ENCODE results near the gene MVK. TPM values are rescaled to one million over a fixed set of nuclear protein-coding genes. Genes with fewer than 3 reads are reported as not detected.

MVK gene
- total RNA-seq, 1 experiment from 2014 or later: 29.8 TPM

DNA sequence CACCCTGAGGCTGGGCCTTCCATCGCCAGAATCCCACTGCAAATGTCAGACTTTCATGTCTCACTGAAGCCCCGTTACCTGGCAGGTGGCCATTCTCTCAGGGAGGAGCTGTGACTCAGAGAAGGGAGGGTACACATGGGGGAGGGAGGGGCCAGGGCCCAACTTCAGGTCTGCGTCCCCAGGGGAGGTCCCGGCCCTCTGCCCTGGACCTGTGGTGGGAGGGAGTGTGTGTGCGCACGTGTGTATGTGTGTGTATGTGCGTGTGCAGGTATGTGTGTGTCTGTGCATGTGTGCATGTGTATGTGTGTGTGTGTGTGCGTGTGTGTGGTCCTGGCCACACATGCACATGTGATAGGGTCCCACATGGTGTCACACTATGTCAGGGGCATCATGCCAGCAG is 50.9 kb downstream of the MVK start:
- Histone ChIP-seq H3K27me3 (peaks cover 5% of the 10 kb centered on the region; the same call in 1 of the 2 replicates), H3K4me3 (no peak overlapping the region), H3K9me3 (no peaks in the 10 kb centered on the region), H3K36me3 (no peaks in the 10 kb centered on the region)
- peak; percentile 20 for DNase-seq

- no peak overlapping the region for H3K4me3 ChIP-seq
- peak; percentile 51 for DNase-seq
- H3K27me3 ChIP-seq: peaks cover 5% of the 10 kb centered on the region; the same call in 1 of the 2 replicates
- H3K9me3 ChIP-seq: no peaks in the 10 kb centered on the region
- no peaks in the 10 kb centered on the region for H3K36me3 ChIP-seq
These were observed 51.6 kb downstream of the MVK start for GRCh38 chr12:109625131-109625559.

DNA sequence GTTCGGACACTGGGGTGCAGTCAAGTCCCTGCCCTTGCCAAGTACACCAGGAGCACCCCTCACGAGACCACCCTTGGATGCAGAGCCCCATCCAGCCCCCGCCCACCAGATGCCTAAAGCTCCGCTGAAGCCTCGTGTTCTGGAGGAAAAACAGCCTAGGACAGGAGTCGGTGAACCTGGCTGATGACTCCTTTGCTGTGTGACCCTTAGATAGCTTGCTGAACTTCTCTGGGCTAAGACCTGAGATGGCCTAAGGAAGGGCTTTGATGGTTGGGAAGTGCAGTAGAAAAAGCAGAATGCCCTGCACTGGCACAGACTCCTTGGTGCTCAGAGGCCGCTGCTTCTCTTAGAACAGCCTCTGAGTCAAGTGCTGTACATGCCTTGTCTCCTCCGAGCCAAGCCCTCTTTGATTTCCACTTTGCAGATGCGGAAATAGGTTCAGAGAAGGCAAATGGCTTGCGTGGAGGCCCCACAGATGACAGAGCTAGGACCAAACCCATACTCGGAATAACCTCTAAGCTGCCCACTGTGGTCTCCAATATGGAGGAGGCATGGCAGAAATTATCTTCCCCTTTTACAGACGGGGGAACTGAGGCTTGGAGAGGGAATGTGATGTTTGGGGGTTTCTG is 52.3 kb downstream of the MVK start:
- DNase-seq: no peak
- Histone ChIP-seq H3K4me3 (no peak overlapping the region), H3K9me3 (no peaks in the 10 kb centered on the region), H3K27me3 (peaks cover 4% of the 10 kb centered on the region; the same call in 1 of the 2 replicates), H3K36me3 (no peaks in the 10 kb centered on the region)

DNA sequence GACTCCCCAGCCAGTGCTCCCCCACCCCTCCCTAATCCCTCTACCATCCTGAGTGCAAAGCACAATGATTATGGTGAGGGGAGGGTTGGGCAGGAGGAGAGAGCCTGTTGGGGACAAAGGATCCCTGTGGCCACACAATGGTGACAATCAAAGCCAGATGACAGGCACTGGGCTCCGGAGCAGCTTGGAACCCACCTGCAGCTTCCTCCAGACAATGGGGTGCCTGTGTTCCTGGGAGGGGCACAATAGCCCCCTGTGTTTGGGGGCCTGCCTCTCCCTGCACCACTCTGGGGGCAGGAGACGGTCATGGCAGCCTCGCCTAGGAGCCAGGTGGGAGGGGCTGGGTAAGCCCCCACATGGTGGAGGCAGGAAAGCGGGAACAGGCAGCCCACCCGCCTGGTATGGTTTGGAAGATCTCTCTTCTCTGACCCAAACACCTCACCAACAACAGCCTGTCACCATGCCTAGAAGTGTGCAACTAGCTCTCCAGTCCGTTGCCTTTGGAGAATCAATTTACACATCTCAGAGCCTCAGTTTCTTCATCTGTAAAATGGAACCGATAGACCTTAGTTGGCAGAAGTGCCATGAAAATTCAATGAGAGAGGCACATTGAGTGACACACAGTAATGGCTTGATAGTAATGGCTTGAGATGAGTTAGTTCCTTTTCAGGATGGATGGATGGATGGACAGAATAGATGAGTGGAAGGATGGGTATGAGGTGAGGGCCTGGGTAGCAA is 53.0 kb downstream of the MVK start:
- DNase-seq: no peak

GRCh38 chr12:109627633-109628032 is 54.0 kb downstream of the MVK start:
- no peaks in the 10 kb centered on the region for H3K36me3 ChIP-seq
- H3K27me3 ChIP-seq: no peaks in the 10 kb centered on the region
- no peak overlapping the region for H3K4me3 ChIP-seq
- H3K9me3 ChIP-seq: no peaks in the 10 kb centered on the region
- DNase-seq: peak; percentile 59

More for the DNA sequence above, 53.0 kb downstream of the MVK start:
- Histone ChIP-seq H3K9me3 (no peaks in the 10 kb centered on the region), H3K36me3 (no peaks in the 10 kb centered on the region), H3K4me3 (no peak overlapping the region), H3K27me3 (peaks cover 2% of the 10 kb centered on the region; the same call in 1 of the 2 replicates)

- no peaks in the 10 kb centered on the region for H3K36me3 ChIP-seq
- H3K27me3 ChIP-seq: no peaks in the 10 kb centered on the region
- no peak for DNase-seq
- H3K4me3 ChIP-seq: no peak overlapping the region
- no peaks in the 10 kb centered on the region for H3K9me3 ChIP-seq
These were observed 56.5 kb downstream of the MVK start for GRCh38 chr12:109630107-109630506.

DNA sequence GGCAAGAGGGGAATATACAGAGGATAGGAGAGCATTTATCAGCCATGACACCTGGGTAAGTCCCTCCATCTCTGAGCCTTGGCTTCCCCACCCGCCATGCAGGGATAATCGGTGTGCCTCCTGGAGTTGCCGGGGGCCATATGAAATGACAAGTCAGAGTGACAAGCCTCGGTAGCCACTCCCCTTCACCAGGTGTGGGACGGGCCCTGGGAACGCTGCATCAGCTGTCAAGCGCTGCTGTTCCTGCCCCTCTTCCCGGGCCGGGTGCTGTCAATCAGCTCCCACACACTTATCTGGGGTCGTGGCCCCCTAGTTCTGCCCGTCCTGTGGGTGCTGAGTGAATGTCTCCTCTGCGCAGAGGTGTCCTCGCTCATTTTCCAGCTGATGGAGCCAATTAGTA is 57.2 kb downstream of the MVK start:
- no peaks in the 10 kb centered on the region for H3K27me3 ChIP-seq
- H3K4me3 ChIP-seq: no peak overlapping the region
- H3K9me3 ChIP-seq: no peaks in the 10 kb centered on the region
- H3K36me3 ChIP-seq: no peaks in the 10 kb centered on the region
- DNase-seq: no peak

DNA sequence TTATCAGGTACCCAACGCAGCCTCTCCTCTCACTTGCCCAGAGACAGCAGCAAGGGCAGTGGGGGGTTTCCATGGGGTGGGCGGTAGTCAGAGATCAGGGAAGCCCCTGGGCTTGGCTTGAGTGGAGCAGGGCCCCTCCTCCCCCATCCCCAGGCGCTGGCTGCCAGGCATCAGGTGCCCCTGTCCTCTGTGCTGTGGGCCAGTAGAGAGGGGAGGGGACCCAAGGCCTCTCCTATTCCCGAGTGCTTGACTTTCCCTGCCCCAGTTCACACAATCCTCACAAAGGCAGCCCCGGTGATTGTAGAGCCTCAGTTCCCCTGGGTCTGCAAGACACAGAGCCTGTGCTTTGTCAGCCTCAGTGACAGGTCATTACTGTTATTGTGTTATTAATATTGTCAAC is 57.7 kb downstream of the MVK start:
- no peak for DNase-seq
- no peak overlapping the region for H3K4me3 ChIP-seq
- no peaks in the 10 kb centered on the region for H3K9me3 ChIP-seq
- H3K36me3 ChIP-seq: no peaks in the 10 kb centered on the region
- H3K27me3 ChIP-seq: no peaks in the 10 kb centered on the region

DNA sequence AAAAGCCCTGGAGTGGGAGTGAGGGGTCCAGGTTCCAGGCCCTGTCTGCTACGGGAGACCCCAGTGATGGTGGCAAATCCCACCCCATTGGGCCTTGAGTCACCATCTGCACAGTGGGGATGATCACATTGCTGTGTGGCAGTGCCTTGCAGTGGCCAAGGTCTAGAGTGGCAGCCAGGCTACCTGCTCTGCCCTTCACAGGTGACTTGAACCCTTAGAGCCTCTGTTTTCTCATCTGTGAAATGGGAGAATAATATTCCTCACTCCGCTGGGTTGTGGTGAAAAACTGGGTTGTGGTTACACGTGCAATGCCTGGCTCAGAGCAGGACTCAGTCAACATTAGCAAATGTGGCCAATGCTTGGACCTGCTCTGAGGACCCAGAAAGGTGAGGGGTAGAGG is 58.2 kb downstream of the MVK start:
- H3K27me3 ChIP-seq: no peaks in the 10 kb centered on the region
- DNase-seq: no peak
- no peak overlapping the region for H3K4me3 ChIP-seq
- H3K36me3 ChIP-seq: no peaks in the 10 kb centered on the region
- H3K9me3 ChIP-seq: no peaks in the 10 kb centered on the region

DNA sequence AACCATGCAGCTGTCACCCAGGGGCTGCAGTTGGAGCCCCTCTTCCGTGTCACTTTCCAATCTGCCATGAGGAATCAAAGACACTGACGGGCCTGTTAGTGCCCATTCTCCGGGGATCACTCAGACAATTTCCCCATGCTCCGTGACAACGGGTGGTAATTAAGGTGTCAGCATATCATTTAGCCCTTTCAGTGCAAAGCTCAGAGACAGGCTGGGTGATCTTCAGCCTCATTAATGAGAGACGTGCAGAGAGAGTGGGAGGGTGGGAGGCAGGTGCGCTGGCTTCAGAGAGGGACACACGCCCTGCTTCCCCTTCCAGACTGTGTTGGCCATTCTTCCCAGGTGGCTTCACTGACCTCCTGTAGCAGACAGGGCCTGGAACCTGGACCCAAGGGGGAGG is 58.7 kb downstream of the MVK start:
- no peak overlapping the region for H3K4me3 ChIP-seq
- no peaks in the 10 kb centered on the region for H3K9me3 ChIP-seq
- no peaks in the 10 kb centered on the region for H3K27me3 ChIP-seq
- DNase-seq: no peak
- H3K36me3 ChIP-seq: no peaks in the 10 kb centered on the region

DNA sequence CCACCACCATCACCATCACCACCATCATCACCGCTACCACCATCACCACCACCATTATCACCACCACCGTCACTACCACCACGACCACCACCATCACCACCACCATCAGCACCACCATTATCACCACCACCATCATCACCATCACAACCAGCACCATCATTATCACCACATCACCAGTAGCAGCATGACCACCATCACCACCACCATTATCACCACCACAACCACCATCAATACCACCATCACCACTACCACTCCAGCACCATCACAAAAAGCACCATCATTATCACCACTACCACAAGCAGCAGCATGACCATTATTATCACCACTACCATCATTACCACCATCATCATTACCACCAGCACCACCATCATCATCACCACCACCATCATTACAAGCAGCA is 62.1 kb downstream of the MVK start:
- Histone ChIP-seq H3K9me3 (no peaks in the 10 kb centered on the region), H3K36me3 (no peaks in the 10 kb centered on the region), H3K4me3 (no peak overlapping the region), H3K27me3 (no peaks in the 10 kb centered on the region)
- DNase-seq: no peak

DNA sequence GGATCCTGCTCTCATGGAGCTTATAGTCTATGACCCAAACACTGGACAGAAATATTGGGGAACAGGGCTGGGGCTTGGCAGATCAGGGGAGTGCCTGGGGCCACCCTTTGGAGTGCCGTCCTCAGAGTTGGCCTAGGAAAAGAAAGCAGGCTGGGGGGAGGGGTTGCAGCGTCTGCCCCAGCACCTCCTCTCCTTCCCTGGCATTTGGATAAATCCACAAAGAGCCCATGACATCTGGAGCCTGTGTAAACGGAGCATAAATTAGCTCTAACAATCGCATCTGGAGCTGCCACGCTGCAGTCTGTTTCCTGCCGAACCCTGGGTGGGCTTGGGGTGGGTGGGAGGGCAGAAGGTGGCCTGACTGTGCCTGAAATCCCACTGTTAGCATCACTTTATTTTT is 63.8 kb downstream of the MVK start:
- no peaks in the 10 kb centered on the region for H3K9me3 ChIP-seq
- H3K27me3 ChIP-seq: no peaks in the 10 kb centered on the region
- no peaks in the 10 kb centered on the region for H3K36me3 ChIP-seq
- no peak overlapping the region for H3K4me3 ChIP-seq
- no peak for DNase-seq

GRCh38 chr12:109637996-109638395 is 64.4 kb downstream of the MVK start:
- H3K4me3 ChIP-seq: no peak overlapping the region
- no peak for DNase-seq
- H3K36me3 ChIP-seq: no peaks in the 10 kb centered on the region
- no peaks in the 10 kb centered on the region for H3K9me3 ChIP-seq
- no peaks in the 10 kb centered on the region for H3K27me3 ChIP-seq

- Histone ChIP-seq H3K9me3 (no peaks in the 10 kb centered on the region), H3K27me3 (no peaks in the 10 kb centered on the region), H3K4me3 (no peak overlapping the region), H3K36me3 (no peaks in the 10 kb centered on the region)
- DNase-seq: no peak
These were observed 65.1 kb downstream of the MVK start for GRCh38 chr12:109638735-109639134.

- Histone ChIP-seq H3K4me3 (no peak overlapping the region), H3K27me3 (no peaks in the 10 kb centered on the region), H3K36me3 (no peaks in the 10 kb centered on the region), H3K9me3 (no peaks in the 10 kb centered on the region)
- no peak for DNase-seq
These were observed 65.7 kb downstream of the MVK start for GRCh38 chr12:109639151-109639872.

DNA sequence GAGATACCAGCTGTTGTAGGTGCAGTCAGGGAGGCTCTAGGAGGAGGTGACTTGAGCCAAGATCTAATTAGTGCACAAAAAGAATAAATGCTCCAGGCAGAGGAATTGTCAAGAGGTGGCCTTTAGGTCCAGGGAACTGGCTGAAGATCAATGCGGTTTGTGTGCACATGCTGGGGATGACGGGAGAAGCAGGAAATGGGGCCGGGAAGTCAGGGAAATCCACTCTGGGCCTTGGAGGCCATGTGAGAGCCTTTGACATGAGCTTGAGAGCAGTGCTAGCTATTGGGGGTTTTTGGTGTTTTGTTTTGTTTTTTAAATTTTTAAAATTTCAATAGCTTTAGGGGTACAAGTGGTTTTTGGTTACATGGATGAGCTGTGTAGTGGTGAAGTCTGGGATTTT is 67.4 kb downstream of the MVK start:
- Histone ChIP-seq H3K36me3 (no peaks in the 10 kb centered on the region), H3K9me3 (no peaks in the 10 kb centered on the region), H3K4me3 (no peak overlapping the region), H3K27me3 (no peaks in the 10 kb centered on the region)
- DNase-seq: no peak

- no peaks in the 10 kb centered on the region for H3K27me3 ChIP-seq
- H3K9me3 ChIP-seq: no peaks in the 10 kb centered on the region
- no peak for DNase-seq
- no peak overlapping the region for H3K4me3 ChIP-seq
- H3K36me3 ChIP-seq: no peaks in the 10 kb centered on the region
These were observed 67.8 kb downstream of the MVK start for GRCh38 chr12:109641422-109641821.

Data from MG63 (cell line).